Transverse colon (tissue), 3 donors: ENCODE results near the gene FURIN.

ENCODE experiments used
- CTCF ChIP-seq, 5 experiments: fragments of 200-600 bp in 3 of 5; fragments of 450-650 bp in 2 of 5; sonication (generic) in 3 of 5; IDR thresholded peaks; 1 replicate in 2 of 5; 2 replicates in 3 of 5; pipeline ENCODE4 v1.5.1; 2016 to 2017; ENCODE audit warnings: antibody characterized with exemption in 5 of 5, inconsistent platforms in 3 of 5, mild to moderate bottlenecking in 2 of 5, moderate library complexity in 1 of 5
- POLR2A ChIP-seq: fragments of 450-650 bp; IDR thresholded peaks from one replicate; pipeline ENCODE4 v1.6.1; 2016; ENCODE audit warnings: antibody characterized with exemption, mild to moderate bottlenecking, moderate library complexity

- no peak for TF ChIP-seq CTCF (IDR thresholded peaks at IDR 0.05)
- no peak for TF ChIP-seq POLR2A
Observed at GRCh38 chr15:90907051-90907660, 38.8 kb downstream of the FURIN start.
